ENCODE measurements around the gene DNAJC4. TPM values are rescaled to one million over a fixed set of nuclear protein-coding genes. Genes with fewer than 3 reads are reported as not detected.

The DNAJC4 gene
- total RNA-seq, 3 donors from 2014 or later = 23.6 to 33.5 (median 32.6) TPM

DNA sequence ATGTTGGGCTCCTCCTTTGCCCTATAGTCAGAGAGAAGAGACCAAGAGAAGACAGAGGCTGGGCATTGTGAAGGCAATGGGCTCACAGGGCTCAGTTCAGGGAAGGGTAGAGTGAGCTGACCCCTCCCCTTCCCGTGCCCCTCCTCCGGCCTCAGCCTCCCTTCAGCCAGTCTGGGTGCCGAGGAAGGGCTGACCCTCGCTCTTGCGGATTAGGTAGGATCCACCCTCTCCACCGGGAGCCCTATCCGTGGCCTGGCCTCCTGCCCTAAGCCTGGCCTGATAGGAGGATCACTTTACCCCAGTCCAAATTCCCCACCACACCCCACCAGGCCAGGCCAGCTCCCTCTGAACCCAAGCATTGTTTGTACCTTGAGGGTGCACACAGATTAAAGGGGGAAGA, 18.2 kb downstream of the DNAJC4 start:
- Histone ChIP-seq H3K27me3 (no peaks in the 10 kb centered on the region), H3K36me3 (no peaks in the 10 kb centered on the region), H3K4me3 (no peak overlapping the region), H3K27ac (no peak overlapping the region), H3K9me3 (no peaks in the 10 kb centered on the region), H3K4me1 (peaks cover 14 to 21% of the 10 kb centered on the region in 2 donors)
- DNase-seq (ENCODE audit: low spot score in 2 of 2) = no peak
- no peak for TF ChIP-seq POLR2AphosphoS5 (IDR thresholded peaks at IDR 0.05)
- TF ChIP-seq, protein P1, sequence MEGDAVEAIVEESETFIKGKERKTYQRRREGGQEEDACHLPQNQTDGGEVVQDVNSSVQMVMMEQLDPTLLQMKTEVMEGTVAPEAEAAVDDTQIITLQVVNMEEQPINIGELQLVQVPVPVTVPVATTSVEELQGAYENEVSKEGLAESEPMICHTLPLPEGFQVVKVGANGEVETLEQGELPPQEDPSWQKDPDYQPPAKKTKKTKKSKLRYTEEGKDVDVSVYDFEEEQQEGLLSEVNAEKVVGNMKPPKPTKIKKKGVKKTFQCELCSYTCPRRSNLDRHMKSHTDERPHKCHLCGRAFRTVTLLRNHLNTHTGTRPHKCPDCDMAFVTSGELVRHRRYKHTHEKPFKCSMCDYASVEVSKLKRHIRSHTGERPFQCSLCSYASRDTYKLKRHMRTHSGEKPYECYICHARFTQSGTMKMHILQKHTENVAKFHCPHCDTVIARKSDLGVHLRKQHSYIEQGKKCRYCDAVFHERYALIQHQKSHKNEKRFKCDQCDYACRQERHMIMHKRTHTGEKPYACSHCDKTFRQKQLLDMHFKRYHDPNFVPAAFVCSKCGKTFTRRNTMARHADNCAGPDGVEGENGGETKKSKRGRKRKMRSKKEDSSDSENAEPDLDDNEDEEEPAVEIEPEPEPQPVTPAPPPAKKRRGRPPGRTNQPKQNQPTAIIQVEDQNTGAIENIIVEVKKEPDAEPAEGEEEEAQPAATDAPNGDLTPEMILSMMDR (IDR thresholded peaks at IDR 0.05) = no peak
- no peak for TF ChIP-seq POLR2A (IDR thresholded peaks at IDR 0.05)
- intact Hi-C loops (cut with DNase I; ENCODE audit: low total_unique reads) = no loop called here

DNA sequence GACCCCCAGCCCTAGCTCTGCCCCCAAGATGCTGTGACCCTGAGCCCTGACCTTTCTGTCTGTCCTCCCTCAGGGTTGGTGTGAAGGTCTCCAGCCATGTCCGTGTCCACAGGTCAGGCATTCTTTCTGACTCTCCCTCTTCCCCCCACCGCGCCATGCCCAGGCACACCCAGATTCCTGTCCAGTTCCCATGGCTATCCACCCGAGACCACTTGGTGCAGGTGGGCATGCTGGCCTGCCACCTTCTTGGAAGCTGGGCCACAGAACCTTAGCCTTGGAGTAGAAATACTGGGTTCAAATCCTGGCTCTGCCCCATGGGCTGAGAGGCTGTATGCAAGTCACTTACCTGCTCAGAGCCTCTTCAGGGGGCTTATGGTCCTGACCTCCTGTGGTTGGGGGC, 18.7 kb downstream of the DNAJC4 start:
- Histone ChIP-seq H3K4me1 (peaks cover 14 to 21% of the 10 kb centered on the region in 2 donors), H3K4me3 (no peak overlapping the region), H3K9me3 (no peaks in the 10 kb centered on the region), H3K27me3 (no peaks in the 10 kb centered on the region), H3K36me3 (no peaks in the 10 kb centered on the region), H3K27ac (no peak overlapping the region)
- intact Hi-C loops (cut with DNase I; ENCODE audit: low total_unique reads) = no loop called here
- TF ChIP-seq POLR2A (IDR thresholded peaks at IDR 0.05) = no peak
- TF ChIP-seq, protein P1 (IDR thresholded peaks at IDR 0.05) = no peak
- TF ChIP-seq POLR2AphosphoS5 (IDR thresholded peaks at IDR 0.05) = no peak
- DNase-seq (ENCODE audit: low spot score in 2 of 2) = no peak

DNA sequence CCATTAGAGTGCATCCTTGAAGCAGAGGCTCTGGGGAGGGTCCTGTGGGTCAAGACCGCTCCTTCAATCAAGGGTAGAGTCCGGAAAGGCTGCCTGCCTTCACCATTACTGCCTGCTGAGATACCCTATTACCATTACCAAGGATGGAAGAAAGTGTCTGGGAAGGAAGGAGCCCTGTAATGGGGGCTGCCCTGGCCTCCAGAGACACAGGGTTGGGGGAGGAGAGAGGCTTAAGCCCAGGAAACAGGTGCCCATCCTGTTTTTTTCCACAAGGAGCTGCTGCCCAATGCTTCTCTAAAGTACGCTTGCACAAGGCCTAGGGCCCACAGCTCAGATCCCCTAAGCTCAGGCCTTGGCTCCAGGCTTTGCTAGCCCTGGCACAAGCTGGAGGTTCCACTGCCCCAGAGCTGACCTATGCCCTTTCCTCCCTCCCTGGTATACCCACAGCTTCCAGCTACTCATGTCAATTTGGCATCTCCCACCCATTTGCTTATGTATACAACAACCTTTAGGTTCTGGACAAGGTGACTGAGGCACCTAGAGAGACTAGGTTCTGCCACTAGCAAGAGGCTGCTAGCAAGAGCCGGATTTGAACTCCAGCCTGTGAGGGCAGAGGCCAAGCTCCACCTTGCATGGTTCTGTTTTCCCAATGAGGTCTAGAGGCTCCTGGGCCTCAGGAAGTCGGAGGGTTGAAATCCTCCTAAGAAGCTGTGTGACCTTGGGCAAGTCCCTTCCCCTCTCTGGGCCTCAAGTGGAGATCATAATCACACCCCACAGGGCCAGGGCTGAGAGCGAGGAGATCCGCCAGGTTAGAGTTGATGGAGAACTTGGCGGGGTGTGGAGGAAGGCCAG, 19.4 kb downstream of the DNAJC4 start:
- intact Hi-C loops (cut with DNase I; ENCODE audit: low total_unique reads) = no loop called here
- TF ChIP-seq POLR2A (IDR thresholded peaks at IDR 0.05) (no peak), POLR2AphosphoS5 (IDR thresholded peaks at IDR 0.05) (no peak)
- TF ChIP-seq, protein P1 (IDR thresholded peaks at IDR 0.05) = no peak
- no peak for DNase-seq (ENCODE audit: low spot score in 2 of 2)
- Histone ChIP-seq H3K27me3 (no peaks in the 10 kb centered on the region), H3K4me3 (no peak overlapping the region), H3K36me3 (no peaks in the 10 kb centered on the region), H3K9me3 (no peaks in the 10 kb centered on the region), H3K27ac (no peak overlapping the region), H3K4me1 (peaks cover 14 to 20% of the 10 kb centered on the region in 2 donors)

DNA sequence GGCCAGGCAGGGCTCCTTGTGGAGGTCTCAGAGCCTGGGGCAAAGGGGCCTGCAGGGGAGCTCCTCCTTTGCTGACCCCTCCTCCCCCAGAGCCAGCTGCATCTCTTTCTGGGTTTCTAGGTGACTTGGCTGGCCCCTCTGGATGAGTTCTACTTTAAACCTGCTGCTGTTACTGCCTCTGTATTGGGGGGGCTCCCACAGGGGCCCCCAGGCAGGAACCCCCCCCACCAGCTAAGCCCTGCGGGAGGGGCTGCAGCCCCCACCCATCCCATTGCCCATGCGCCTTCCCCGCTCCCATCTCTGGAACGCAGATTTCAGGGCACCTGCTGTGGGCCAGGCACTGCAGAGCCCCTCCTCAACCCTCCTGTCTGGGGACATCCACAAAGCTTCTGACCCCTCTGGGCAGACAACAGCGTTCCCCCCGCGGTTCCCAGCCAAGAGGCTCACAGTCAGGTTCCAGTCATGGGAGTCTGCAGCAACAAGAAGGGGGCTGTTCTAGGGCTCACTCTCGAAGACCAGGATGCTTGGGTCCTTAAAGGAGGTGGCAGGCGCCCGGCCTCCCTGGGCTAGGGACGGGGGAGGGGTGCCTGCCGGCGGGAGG, 20.2 kb downstream of the DNAJC4 start:
- peak overlapping the region; percentile 73 to 84 (median 75) for H3K4me3 ChIP-seq
- intact Hi-C loops (cut with DNase I; ENCODE audit: low total_unique reads) = no loop called here
- H3K4me1 ChIP-seq = peaks cover 13 to 14% of the 10 kb centered on the region in 2 donors
- no peaks in the 10 kb centered on the region for H3K27me3 ChIP-seq
- no peak for DNase-seq (ENCODE audit: low spot score in 2 of 2)
- no peak overlapping the region for H3K27ac ChIP-seq
- TF ChIP-seq POLR2AphosphoS5 (IDR thresholded peaks at IDR 0.05) = no peak
- TF ChIP-seq, protein P1 (IDR thresholded peaks at IDR 0.05) = no peak
- TF ChIP-seq POLR2A (IDR thresholded peaks at IDR 0.05) = no peak
- H3K9me3 ChIP-seq = no peaks in the 10 kb centered on the region
- no peaks in the 10 kb centered on the region for H3K36me3 ChIP-seq
